A204.1 (cell line): ENCODE results near the gene OR5J2.
"Not testable (repeated sequence)": the region's sequence is repeated elsewhere in the genome, so short reads cannot be mapped to it uniquely, and the experiment has no call there.

Source experiments
- FAIRE-seq: peaks from 2 replicates; lab custom pipeline; 2012; peaks lifted over from hg19 to GRCh38; lab: Jason Lieb, UNC

OR5J2 gene

DNA sequence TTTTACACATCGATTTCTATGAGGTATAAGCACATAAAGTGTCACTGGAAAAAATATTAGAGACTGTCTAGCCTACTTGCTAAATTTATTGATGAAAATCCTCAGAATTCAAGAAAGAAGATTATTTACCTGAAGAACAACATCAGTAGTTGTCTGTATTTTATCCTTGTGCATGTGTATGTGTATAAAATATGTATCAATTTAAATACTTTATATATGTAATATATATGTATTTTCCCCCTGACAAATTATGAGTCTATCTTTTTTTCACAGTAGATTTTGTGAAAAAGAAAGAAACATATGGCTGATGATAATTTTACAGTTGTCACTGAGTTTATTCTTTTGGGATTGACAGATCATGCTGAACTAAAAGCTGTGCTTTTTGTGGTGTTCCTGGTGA is at the start of gene OR5J2:
OR5J2 (plus strand) TSS at position 301 of the 400 bp plus-strand sequence; CDS start at position 301, 0 bp downstream.
- FAIRE-seq, result no peak

DNA sequence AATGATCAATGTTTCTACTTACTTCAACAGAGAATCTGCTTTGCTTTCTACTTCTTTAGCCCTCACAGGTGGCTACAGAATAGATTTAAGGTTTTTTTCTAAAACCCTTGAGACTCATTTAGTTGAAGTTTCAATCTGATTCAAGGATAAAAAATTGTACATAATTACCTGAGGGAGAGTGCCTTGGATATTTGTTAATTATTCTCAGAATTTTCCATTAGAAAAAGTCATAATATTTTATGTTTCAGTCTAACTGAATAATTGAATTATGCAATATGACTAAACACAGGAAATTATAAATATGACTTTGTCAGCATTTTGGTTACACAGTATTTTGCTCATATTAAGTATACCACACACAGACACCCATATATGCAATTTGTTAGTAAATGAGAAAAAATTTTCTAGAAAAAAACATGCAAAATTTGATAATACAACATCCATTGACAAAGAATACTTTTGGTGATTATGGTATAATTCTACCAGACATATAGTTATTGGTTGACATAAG is 36.2 kb upstream of the OR5J2 start, which contains the start of gene OR8J3:
OR8J3 (minus strand) TSS at position 51 of the 511 bp plus-strand sequence. CDS start 2,483 bp downstream, outside the sequence.
- FAIRE-seq, result no peak

DNA sequence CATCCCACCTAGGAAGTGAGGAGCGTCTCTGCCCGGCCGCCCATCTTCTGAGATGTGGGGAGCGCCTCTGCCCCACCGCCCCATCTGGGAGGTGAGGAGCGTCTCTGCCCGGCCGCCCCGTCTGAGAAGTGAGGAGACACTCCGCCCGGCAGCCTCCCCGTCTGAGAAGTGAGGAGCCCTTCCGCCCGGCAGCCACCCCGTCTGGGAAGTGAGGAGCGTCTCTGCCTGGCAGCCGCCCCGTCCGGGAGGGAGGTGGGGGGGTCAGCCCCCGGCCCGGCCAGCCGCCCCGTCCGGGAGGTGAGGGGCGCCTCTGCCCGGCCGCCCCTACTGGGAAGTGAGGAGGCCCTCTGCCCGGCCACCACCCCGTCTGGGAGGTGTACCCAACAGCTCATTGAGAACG is 32.7 kb upstream of the OR5J2 start:
- not testable (repeated sequence) for FAIRE-seq

DNA sequence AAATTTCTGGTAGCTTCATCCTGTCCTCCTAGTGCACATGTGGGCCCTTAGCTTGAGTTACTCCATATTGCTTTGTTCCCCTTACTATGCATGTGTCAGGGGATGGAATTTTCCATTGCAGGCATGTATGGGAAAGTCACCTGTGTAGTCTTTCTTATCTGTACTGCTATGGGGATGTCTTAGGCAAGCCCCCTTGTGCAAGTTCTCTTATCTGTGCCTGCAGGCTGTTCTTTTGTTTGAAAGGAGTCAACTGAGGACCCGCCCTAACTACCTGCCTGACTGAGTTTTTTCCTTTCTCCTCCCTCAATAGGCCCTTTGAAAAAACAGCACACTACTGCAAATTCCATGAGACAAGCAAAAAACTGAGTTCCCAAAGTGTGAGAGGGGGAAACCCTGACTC is 25.0 kb upstream of the OR5J2 start:
- FAIRE-seq, result no peak

GRCh38 chr11:56152333-56152732 is 24.1 kb upstream of the OR5J2 start:
- FAIRE-seq, result no peak

DNA sequence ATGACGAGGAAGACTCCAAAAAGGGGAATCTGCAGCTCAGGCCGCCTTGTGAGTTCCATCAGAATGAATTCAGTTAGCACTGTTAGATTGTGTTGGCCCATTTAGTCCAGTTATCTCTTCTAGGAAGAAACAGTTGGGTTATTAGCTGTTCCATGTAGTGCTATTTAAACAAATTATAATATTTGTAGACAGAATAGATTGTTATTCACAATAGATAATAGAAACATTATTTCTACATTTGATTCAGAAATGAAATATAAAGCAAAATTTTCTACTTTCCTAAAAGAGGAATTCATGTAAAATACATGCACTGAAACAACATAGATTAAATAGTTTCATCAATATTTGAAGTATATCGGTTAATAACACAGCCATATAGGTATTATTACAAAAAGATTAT is 16.2 kb upstream of the OR5J2 start, which contains the start of gene OR8K5:
OR8K5 (minus strand) TSS at position 101 of the 400 bp plus-strand sequence; CDS start at position 101, 0 bp downstream.
- FAIRE-seq, result no peak

DNA sequence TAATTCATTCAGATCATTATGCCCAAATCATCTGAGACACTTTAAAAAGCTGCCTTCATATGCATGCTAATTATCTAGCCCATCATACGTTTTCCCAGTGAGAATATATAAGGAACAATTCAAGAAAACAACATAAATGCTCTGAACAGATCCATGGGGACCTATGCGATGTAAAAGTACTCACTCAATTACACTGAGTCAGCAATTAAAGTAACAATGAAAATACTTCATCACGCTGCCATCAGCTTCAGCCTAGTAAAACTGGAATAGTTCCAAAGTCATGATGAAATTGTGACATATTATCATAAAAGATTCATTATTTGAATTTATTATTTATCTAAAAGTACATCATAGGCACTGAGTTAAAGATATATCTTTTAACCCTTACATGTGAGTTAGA is 12.6 kb upstream of the OR5J2 start:
- no peak for FAIRE-seq

DNA sequence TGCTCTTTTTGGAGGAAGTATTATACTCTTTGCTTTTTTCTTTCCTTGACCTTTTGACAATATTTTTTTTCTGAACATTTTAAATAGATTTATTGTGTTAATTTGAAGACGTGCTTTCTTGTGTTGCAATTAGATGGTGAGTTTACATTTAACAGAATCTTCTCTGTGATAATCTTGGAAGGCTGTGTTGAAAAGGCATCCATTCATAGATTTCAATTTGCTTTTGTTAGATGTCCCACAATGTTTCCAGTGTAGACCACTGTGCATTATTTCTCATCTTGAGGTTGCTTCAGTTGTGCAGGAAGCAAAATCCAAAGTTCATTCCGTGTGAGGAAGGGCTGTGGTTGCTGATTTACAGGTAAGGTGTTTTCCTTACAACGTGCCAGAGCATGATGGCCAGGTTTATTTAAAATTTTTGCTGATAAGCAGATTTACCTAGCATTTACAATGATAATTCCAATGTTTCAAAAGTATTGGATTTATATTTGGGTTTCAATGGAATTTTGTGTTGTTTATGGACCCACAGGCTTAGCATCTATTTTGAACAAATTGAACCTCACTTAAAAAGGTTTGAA is 4.1 kb upstream of the OR5J2 start:
- no peak for FAIRE-seq

DNA sequence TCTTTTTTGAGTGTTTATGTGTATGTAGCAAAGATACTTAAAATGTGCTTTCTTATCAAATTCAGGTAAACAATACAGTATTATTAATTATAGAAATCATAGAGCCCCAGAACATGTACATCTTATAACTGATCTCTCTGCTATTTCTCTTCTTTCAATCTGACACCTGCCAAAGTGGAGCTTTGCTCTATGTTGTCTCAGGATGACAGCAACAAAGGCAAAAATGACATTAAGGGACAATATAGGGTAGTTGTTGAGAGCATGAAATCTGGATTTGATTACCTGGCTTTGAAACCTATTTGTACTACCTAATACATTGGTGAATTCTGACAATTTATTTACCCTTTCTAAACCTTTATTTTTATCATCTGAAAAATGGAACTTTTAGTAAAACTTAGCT is 7.0 kb downstream of the OR5J2 start:
- FAIRE-seq, result no peak

DNA sequence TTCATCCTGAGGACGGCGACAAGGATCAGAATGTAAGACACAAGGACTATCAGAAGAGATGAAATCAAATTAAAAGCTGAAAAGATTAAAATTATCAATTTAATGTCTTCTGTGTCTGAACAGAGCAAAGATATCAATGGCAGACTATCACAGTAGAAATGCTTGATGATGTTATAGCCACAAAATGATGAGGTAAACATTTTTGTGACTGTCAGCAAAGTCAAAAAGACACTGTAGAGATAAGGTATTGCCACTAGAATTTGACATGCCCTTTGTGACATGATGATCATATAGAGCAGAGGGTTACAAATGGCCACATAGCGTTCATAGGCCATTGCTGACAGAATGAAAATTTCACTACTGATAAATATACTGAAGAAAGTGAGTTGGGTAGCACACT is 12.2 kb downstream of the OR5J2 start:
- no peak for FAIRE-seq

DNA sequence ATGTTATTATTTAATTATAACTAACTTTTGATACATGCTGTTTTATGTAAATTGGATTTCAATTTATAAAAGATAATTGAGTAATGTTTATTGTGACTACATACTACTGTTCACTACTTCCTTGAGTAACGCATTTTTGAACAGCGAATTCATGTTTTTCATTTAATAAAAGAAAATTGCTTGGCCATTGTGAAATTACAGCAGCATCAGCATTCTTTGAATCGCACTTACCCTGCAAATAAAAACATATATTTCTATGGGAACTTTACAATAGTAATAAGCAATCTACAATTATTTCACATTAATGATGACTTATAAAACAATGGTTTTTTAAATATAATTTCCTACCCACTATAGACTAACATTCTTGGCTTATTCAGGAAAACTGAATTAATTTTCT is 20.3 kb downstream of the OR5J2 start:
- no peak for FAIRE-seq

GRCh38 chr11:56197367-56197766 is 20.9 kb downstream of the OR5J2 start:
- no peak for FAIRE-seq

DNA sequence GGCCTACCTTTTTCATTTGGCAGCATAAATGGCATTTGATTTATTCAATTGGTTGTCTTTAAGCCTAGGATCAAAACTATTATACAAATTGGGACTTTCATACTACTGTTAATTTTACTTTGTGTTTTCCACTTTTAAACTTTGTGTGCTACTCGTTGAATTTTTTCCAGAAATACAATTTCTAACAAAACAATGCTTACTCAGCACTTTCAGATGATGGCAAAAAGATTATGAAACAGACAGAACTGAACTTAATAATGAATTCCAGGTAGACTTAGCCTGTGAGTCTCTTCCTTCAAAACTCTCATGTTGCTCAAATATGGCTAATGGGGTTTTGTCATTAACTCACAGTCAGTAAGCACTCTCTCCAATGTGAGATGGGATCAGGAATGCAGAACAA is 31.4 kb downstream of the OR5J2 start:
- FAIRE-seq, result no peak

DNA sequence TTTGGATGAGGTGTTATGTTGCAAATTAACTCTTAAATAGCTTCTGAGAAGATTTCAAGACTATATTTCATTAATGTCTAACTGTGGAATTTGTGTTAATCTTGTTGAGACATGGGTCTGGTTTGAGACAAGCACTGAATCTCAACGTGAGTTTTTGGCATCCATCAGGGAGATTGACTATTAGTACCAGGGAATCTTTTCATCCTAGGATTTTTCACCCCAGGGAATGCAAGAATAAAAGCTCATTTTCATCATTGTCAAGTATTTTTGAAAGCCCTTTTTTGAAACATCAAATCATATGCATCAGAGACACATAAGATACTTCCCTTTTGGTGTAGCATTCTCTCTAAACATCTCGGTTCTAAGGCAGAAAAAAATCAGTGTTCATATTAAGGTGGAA is 38.1 kb downstream of the OR5J2 start:
- no peak for FAIRE-seq

DNA sequence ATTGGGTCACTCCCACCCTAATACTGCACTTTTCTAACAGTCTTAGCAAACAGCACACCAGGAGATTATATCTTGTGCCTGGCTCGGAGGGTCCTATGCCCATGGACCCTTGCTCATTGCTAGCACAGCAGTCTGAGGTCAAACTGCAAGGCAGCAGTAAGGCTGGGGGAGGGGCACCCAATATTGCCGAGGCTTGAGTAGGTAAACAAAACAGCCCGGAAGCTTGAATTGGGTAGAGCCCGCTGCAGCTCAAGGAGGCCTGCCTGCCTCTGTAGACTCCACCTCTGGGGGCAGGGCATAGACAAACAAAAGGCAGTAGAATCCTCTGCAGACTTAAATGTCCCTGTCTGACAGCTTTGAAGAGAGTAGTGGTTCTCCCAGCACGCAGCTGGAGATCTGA is 43.3 kb downstream of the OR5J2 start:
- FAIRE-seq, result not testable (repeated sequence)
